Prostate gland (tissue), 2 donors: ENCODE results near the gene QTRT2. TPM values are rescaled to one million over a fixed set of nuclear protein-coding genes. Genes with fewer than 3 reads are reported as not detected.

ENCODE experiments used
- DNase-seq: peaks from one replicate; pipeline ENCODE4 v3.0.0-alpha.2; 2019; ENCODE audit warnings: low spot score
- H3K27ac ChIP-seq, 2 donors: fragments of 200-600 bp; sonication (generic); 2 replicates each; pipeline ENCODE4 v1.5.1; 2017 to 2019
- H3K27me3 ChIP-seq: fragments of 200-600 bp; sonication (generic); replicated peaks from 2 replicates; pipeline ENCODE4 v1.5.1; 2019; ENCODE audit not compliant: insufficient read depth
- H3K36me3 ChIP-seq, 2 donors: fragments of 200-600 bp; sonication (generic); 1 replicate in 1 of 2; 2 replicates in 1 of 2; pipeline versions ENCODE4 v1.5.1 to v1.8.1; 2017 to 2019
- H3K4me1 ChIP-seq: fragments of 200-600 bp; sonication (generic); replicated peaks from 2 replicates; pipeline ENCODE4 v1.5.1; 2019
- H3K4me3 ChIP-seq, 2 donors: fragments of 200-600 bp; sonication (generic); 2 replicates each; pipeline ENCODE4 v1.5.1; 2017 to 2019
- H3K9me3 ChIP-seq: fragments of 200-600 bp; sonication (generic); 2 replicates; pipeline ENCODE4 v1.5.1; 2017
- CTCF ChIP-seq, 4 experiments: fragments of 200-600 bp in 2 of 4; fragments of 450-650 bp in 2 of 4; sonication (generic) in 2 of 4; IDR thresholded peaks; 1 replicate in 3 of 4; 2 replicates in 1 of 4; pipeline ENCODE4 v1.5.1; 2016 to 2019; ENCODE audit warnings: antibody characterized with exemption in 4 of 4, mild to moderate bottlenecking in 2 of 4, moderate library complexity in 2 of 4
- POLR2A ChIP-seq: fragments of 450-650 bp; IDR thresholded peaks from one replicate; pipeline ENCODE4 v1.6.1; 2016; ENCODE audit warnings: antibody characterized with exemption, mild to moderate bottlenecking
- POLR2AphosphoS5 ChIP-seq: sonication (generic); formaldehyde crosslinking; IDR thresholded peaks from one replicate; pipeline ENCODE4 v1.6.1; 2017; ENCODE audit warnings: antibody characterized with exemption
- WGBS: methylation state at CpG from one replicate; pipeline ENCODE4 v1.1.5; 2018; 5-methylcytosine and 5-hydroxymethylcytosine counted together
- intact Hi-C: fragments of 100-400 bp; cut with DNase I; formaldehyde crosslinking; loops from one replicate; pipeline ENCODE4 v1.14.2; 2022
- total RNA-seq, 2 donors: library from RNA; depleted of rRNA; stranded (reverse); fragments of >200 nt; gene quantifications; one replicate each; pipeline ENCODE4 v1.1.0, GENCODE V29; 2016

The QTRT2 gene
- total RNA-seq, 2 donors from 2014 or later: 11.7 to 20.8 TPM

- Histone ChIP-seq H3K27ac (peak overlapping the region; percentile 80 to 83), H3K4me3 (peak overlapping the region; percentile 60 to 74), H3K4me1 (peaks cover 12% of the 10 kb centered on the region), H3K36me3 (no peaks in the 10 kb centered on the region), H3K27me3 (no peaks in the 10 kb centered on the region), H3K9me3 (no peaks in the 10 kb centered on the region)
- no peak for DNase-seq
- WGBS: 2% methylated on average over 8 of the region's 8 CpGs
- no peak for TF ChIP-seq CTCF (IDR thresholded peaks at IDR 0.05)
- no peak for TF ChIP-seq POLR2A
- TF ChIP-seq POLR2AphosphoS5: no peak
- intact Hi-C loops: loop anchor here (5.0 to 10.0 kb wide), 2 partner anchors 312 to 1090 kb away; partner anchors contain the start of genes ATP6V1A, NAA50 and ZBTB20
Measured at GRCh38 chr3:114057011-114057347, 442 bp downstream of the QTRT2 start.

GRCh38 chr3:114058646-114059045 is 2.1 kb downstream of the QTRT2 start:
- no peak for DNase-seq
- 88% methylated on average over 8 of the region's 8 CpGs for WGBS
- TF ChIP-seq POLR2AphosphoS5 (no peak), CTCF (IDR thresholded peaks at IDR 0.05) (no peak), POLR2A (no peak)
- no peaks in the 10 kb centered on the region for H3K36me3 ChIP-seq
- no peak overlapping the region for H3K27ac ChIP-seq
- no peaks in the 10 kb centered on the region for H3K9me3 ChIP-seq
- intact Hi-C loops: loop anchor here (5.0 to 10.0 kb wide), 2 partner anchors 314 to 1089 kb away; partner anchors contain the start of genes ATP6V1A, NAA50 and ZBTB20
- H3K4me3 ChIP-seq: no peak overlapping the region
- no peaks in the 10 kb centered on the region for H3K27me3 ChIP-seq
- H3K4me1 ChIP-seq: peaks cover 12% of the 10 kb centered on the region

DNA sequence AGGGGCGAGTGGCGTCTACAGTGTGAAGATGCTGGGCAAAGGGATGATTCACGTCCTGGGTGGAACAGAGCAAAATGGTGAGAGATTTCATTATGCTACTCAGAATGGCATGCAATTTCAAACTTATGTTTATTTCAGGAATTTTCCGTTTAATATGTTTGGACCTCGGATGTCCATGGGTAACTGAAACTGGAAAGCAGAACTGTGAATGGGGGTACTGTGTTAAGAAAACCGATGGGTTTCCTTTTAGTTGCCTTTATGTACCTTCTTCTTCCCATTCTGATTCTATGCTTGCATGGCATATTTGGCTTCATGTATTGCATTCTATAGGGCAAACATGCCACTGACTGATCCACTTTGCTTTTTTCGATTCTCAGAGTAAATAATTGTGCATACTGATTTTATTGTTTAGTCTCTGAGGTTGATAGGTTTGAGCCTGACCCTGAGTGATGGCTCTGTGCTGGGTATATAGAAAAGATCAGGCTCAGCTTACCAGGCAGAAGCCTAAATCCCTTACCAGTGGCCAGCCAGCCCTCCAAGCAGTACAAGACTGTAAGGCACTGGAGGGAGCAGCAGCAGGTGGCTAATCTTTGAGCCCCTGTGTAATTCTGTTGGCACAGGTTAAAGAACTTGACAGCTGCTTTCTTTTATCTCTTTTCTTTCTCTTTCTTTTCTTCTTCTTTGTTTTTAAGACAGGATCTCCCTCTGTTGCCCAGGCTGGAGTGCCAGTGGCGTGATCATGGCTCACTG is 4.5 kb downstream of the QTRT2 start:
- H3K27me3 ChIP-seq: no peaks in the 10 kb centered on the region
- no peak overlapping the region for H3K27ac ChIP-seq
- H3K4me3 ChIP-seq: no peak overlapping the region
- TF ChIP-seq POLR2A (no peak), POLR2AphosphoS5 (no peak), CTCF (IDR thresholded peaks at IDR 0.05) (no peak)
- 92% methylated on average over 8 of the region's 8 CpGs for WGBS
- H3K9me3 ChIP-seq: no peaks in the 10 kb centered on the region
- intact Hi-C loops: no loop called here
- no peaks in the 10 kb centered on the region for H3K36me3 ChIP-seq
- DNase-seq: no peak
- H3K4me1 ChIP-seq: peaks cover 12% of the 10 kb centered on the region

- H3K4me3 ChIP-seq: no peak overlapping the region
- WGBS: 77% methylated on average over 4 of the region's 4 CpGs
- peaks cover 0 to 12% of the 10 kb centered on the region in 2 donors for H3K36me3 ChIP-seq
- H3K4me1 ChIP-seq: no peaks in the 10 kb centered on the region
- no peaks in the 10 kb centered on the region for H3K27me3 ChIP-seq
- TF ChIP-seq CTCF (IDR thresholded peaks at IDR 0.05) (no peak), POLR2A (no peak), POLR2AphosphoS5 (no peak)
- H3K9me3 ChIP-seq: no peaks in the 10 kb centered on the region
- DNase-seq: no peak
- H3K27ac ChIP-seq: no peak overlapping the region
- intact Hi-C loops: no loop called here
Measured at GRCh38 chr3:114067804-114068203, 11.3 kb downstream of the QTRT2 start.

GRCh38 chr3:114068336-114068735 is 11.8 kb downstream of the QTRT2 start:
- no peak overlapping the region for H3K4me3 ChIP-seq
- intact Hi-C loops: no loop called here
- no peak for DNase-seq
- H3K27ac ChIP-seq: no peak overlapping the region
- H3K27me3 ChIP-seq: no peaks in the 10 kb centered on the region
- TF ChIP-seq POLR2A (no peak), POLR2AphosphoS5 (no peak), CTCF (IDR thresholded peaks at IDR 0.05) (no peak)
- H3K4me1 ChIP-seq: no peaks in the 10 kb centered on the region
- peaks cover 0 to 12% of the 10 kb centered on the region in 2 donors for H3K36me3 ChIP-seq
- H3K9me3 ChIP-seq: no peaks in the 10 kb centered on the region
- 83% methylated on average over 4 of the region's 4 CpGs for WGBS
